ENCODE data around the gene CGB2.

DNA sequence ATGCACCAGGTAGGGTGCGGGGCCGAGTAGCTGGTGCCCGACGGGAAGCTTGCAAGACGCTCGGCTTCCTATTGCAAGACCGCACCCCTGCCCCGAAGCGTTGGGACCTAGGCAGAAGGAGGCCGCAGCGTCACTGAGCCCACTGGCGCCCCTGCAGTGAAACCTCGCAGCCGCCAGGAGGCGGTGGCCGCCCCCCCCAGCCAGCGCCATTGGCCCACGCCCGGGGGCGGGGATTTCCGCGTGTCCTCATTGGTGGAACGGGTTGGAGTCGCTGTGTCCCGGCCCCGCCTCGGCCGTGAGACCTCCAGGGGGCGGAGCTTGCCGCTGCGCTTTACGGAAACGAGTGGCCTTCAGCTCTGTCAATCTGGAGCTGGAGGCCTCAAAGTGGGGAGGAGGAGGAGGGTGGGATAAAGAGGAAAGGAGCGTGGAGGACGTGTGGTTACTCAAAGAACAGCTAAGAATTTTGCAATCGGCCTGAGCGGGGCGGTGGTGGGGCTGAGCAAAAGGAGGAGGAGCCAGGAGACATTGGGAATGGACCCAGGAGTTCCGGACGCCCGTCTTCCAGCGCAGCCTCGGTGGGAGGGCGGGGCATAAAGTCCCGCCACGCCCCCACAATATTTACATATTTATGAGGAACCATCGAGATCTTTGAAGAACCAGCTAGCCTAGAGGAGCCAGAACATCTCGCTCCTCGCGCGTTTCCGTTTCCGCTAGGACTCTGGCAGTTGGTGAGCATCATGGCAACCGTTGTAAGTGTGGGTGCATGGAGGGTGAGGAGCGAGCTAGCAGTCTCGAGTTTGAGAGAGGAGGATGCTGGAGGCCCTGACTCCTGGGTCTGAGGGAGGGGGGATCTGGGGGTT is 38.3 kb upstream of the CGB2 start, which contains the start of the genes GYS1 and RUVBL2:
- TF ChIP-seq EZH2 (IDR thresholded peaks at IDR 0.05; ENCODE audit: insufficient read depth, poor library complexity, severe bottlenecking) = no peak
- TF ChIP-seq EZH2phosphoT487 (IDR thresholded peaks at IDR 0.05; ENCODE audit: insufficient read depth, low read depth) = no peak
